Astrocyte (in vitro differentiated cells and primary cell): ENCODE results near the gene DNAAF3. TPM values are rescaled to one million over a fixed set of nuclear protein-coding genes. Genes with fewer than 3 reads are reported as not detected.
A peak's percentile ranks its signal among the peaks of the same experiment; 100 is the strongest.

Source experiments
- DNase-seq: peaks from one replicate; pipeline ENCODE4 v3.0.0-alpha.2; 2010; ENCODE audit warnings: low read depth
- FAIRE-seq: peaks from 2 replicates; lab custom pipeline; 2011; peaks lifted over from hg19 to GRCh38; lab: Jason Lieb, UNC
- H2AFZ ChIP-seq: 2 replicates; pipeline ENCODE4 v1.6.0; 2012; ENCODE audit warnings: low read depth, low read length, inconsistent platforms
- H3K27ac ChIP-seq: 2 replicates; pipeline ENCODE4 v1.5.1; 2011; ENCODE audit warnings: low read depth, low read length, inconsistent platforms
- H3K27me3 ChIP-seq: 2 replicates; pipeline ENCODE4 v1.6.0; 2011; ENCODE audit warnings: low read length, inconsistent platforms; ENCODE audit not compliant: insufficient read depth
- H3K36me3 ChIP-seq: 2 replicates; pipeline ENCODE4 v1.5.1; 2011; ENCODE audit warnings: low read length, inconsistent platforms; ENCODE audit not compliant: insufficient read depth
- H3K4me1 ChIP-seq: 2 replicates; pipeline ENCODE4 v1.5.1; 2011; ENCODE audit warnings: low read length, inconsistent platforms; ENCODE audit not compliant: insufficient read depth
- H3K4me2 ChIP-seq: 2 replicates; pipeline ENCODE4 v1.6.0; 2012; ENCODE audit warnings: low read length, inconsistent platforms
- H3K4me3 ChIP-seq: 2 replicates; pipeline ENCODE4 v1.5.1; 2011; ENCODE audit warnings: low read depth, mild to moderate bottlenecking, low read length, inconsistent platforms; ENCODE audit not compliant: insufficient read depth
- H3K79me2 ChIP-seq: 2 replicates; pipeline ENCODE4 v1.6.0; 2012; ENCODE audit warnings: mild to moderate bottlenecking, low read length, inconsistent platforms; ENCODE audit not compliant: insufficient read depth
- H3K9ac ChIP-seq: 2 replicates; pipeline ENCODE4 v1.6.0; 2012; ENCODE audit warnings: mild to moderate bottlenecking, low read length, inconsistent platforms
- H3K9me3 ChIP-seq: 2 replicates; pipeline ENCODE4 v1.5.1; 2012; ENCODE audit warnings: low read depth, mild to moderate bottlenecking, low read length, inconsistent platforms; ENCODE audit not compliant: insufficient read depth
- H4K20me1 ChIP-seq: 2 replicates; pipeline ENCODE4 v1.6.0; 2012; ENCODE audit warnings: low read length, inconsistent platforms; ENCODE audit not compliant: insufficient read depth
- H3K27ac Mint-ChIP-seq: one replicate; pipeline ENCODE4 v1.8.0; 2021; ENCODE audit warnings: mild to moderate bottlenecking, mixed read lengths; ENCODE audit not compliant: unreplicated experiment
- H3K27me3 Mint-ChIP-seq: one replicate; pipeline ENCODE4 v1.8.0; 2021; ENCODE audit warnings: low read depth, mixed read lengths; ENCODE audit not compliant: unreplicated experiment
- H3K36me3 Mint-ChIP-seq: one replicate; pipeline ENCODE4 v1.8.0; 2021; ENCODE audit warnings: low read depth, mixed read lengths; ENCODE audit not compliant: unreplicated experiment
- H3K4me1 Mint-ChIP-seq: one replicate; pipeline ENCODE4 v1.8.0; 2021; ENCODE audit warnings: low read depth, mixed read lengths; ENCODE audit not compliant: unreplicated experiment
- H3K4me3 Mint-ChIP-seq: one replicate; pipeline ENCODE4 v1.8.0; 2021; ENCODE audit warnings: mild to moderate bottlenecking, moderate library complexity, mixed read lengths; ENCODE audit not compliant: unreplicated experiment
- H3K9me3 Mint-ChIP-seq: one replicate; pipeline ENCODE4 v1.8.0; 2021; ENCODE audit warnings: mild to moderate bottlenecking, mixed read lengths; ENCODE audit not compliant: unreplicated experiment
- EZH2 ChIP-seq: IDR thresholded peaks from 2 replicates; pipeline ENCODE4 v1.6.1; 2012; ENCODE audit warnings: mild to moderate bottlenecking, low read length, inconsistent platforms; ENCODE audit not compliant: insufficient read depth
- total RNA-seq: library from RNA; stranded (reverse); gene quantifications from 2 replicates; pipeline ENCODE4 v1.2.1, GENCODE V29; 2021
- TF ChIP-seq, protein P1 (sequence below): IDR thresholded peaks from 2 replicates; pipeline ENCODE4 v1.5.1; 2011; ENCODE audit warnings: low read depth, mild to moderate bottlenecking, inconsistent platforms, low read length, moderate library complexity; ENCODE audit not compliant: insufficient read depth

Gene DNAAF3
- total RNA-seq, 1 donor from 2014 or later: 1.3 TPM

DNA sequence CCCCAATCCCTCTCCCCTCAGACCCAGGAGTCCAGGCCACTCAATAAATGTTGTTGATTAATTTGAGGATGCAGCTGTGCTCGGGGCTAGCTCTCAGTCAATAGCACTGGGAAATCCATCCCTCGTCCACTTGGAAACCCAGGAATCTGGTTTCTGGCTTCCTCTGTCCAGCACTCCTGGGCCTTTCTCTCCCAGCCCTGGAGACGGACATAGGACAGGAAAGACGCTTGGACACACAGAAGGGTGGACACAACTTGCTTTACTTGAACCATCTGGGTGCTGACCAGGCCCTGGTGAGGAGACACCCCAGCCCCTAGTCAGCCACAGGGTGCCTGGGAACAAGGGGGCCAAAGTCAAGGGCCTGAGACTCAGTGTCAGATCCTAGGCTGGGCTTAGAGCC, 8.0 kb downstream of the DNAAF3 start:
- H3K27ac ChIP-seq: no peak overlapping the region
- Mint-ChIP-seq H3K27me3 (peaks cover 33% of the 10 kb centered on the region), H3K36me3 (no peaks in the 10 kb centered on the region), H3K4me1 (peaks cover 3% of the 10 kb centered on the region), H3K27ac (no peak overlapping the region), H3K9me3 (peaks cover 2% of the 10 kb centered on the region), H3K4me3 (peak overlapping the region; percentile 20)
- H3K4me2 ChIP-seq: no peak overlapping the region
- FAIRE-seq (no peak), DNase-seq (no peak)
- no peaks in the 10 kb centered on the region for H4K20me1 ChIP-seq
- TF ChIP-seq, protein P1, sequence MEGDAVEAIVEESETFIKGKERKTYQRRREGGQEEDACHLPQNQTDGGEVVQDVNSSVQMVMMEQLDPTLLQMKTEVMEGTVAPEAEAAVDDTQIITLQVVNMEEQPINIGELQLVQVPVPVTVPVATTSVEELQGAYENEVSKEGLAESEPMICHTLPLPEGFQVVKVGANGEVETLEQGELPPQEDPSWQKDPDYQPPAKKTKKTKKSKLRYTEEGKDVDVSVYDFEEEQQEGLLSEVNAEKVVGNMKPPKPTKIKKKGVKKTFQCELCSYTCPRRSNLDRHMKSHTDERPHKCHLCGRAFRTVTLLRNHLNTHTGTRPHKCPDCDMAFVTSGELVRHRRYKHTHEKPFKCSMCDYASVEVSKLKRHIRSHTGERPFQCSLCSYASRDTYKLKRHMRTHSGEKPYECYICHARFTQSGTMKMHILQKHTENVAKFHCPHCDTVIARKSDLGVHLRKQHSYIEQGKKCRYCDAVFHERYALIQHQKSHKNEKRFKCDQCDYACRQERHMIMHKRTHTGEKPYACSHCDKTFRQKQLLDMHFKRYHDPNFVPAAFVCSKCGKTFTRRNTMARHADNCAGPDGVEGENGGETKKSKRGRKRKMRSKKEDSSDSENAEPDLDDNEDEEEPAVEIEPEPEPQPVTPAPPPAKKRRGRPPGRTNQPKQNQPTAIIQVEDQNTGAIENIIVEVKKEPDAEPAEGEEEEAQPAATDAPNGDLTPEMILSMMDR: no peak
- no peak for TF ChIP-seq EZH2
- H3K36me3 ChIP-seq: no peaks in the 10 kb centered on the region
- H3K9me3 ChIP-seq: no peaks in the 10 kb centered on the region
- H3K4me3 ChIP-seq: no peak overlapping the region
- no peak overlapping the region for H3K9ac ChIP-seq
- H2AFZ ChIP-seq: no peak overlapping the region
- H3K4me1 ChIP-seq: peaks cover 6% of the 10 kb centered on the region
- H3K79me2 ChIP-seq: no peaks in the 10 kb centered on the region
- peaks cover 16% of the 10 kb centered on the region for H3K27me3 ChIP-seq

DNA sequence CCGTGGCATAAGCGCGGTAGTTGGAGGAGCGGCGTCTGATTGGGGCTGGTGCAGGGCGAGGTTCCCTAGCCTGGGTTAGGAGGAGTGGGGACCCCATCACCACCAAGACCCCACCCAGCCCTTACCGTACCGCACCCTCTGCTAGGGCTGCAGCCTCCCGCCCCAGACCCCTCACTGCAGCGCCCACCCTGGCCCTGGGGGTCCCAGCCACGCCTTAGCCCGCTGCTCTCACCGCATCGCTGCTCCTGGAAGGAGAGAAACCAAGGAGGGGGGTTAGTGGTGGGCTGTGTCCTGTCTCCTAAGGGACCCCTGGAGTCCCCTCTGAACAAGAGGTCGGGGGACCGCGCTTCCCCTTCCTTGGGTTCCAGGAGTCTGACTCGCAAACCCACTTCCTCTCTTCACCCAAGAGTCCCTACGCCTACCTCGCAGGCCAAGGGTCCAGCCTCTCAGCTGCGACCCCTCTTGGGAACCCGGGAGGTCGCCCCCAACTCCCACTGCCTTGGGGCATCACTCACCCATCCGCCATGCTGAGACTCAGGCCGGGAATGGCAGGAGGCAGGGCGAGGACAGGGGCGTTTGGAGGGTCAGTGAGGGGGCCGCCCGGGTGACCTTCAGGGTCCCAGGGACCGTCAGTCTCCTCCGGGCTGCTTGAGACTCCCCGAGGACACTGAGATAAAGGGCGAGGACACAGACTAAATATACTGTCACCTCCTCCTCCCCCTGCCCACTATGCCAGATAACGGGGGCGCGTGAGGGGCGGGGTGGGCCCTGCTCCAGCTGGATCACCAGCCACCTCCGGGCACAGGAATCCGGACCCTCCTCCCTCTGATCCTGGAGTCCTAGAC, 9.1 kb downstream of the DNAAF3 start, which contains the start of gene TNNI3:
Gene TNNI3, minus strand, starts transcription at position 669 of the 845 bp plus-strand sequence. Its CDS starts 143 bp downstream, at position 526.
- TF ChIP-seq, protein P1: no peak
- peak; percentile 71 for TF ChIP-seq EZH2
- Mint-ChIP-seq H3K9me3 (peaks cover 2% of the 10 kb centered on the region), H3K4me3 (peak within 1 kb of the TSS; percentile 20), H3K36me3 (no peaks in the 10 kb centered on the region), H3K27ac (no peak within 1 kb of the TSS), H3K27me3 (peaks cover 33% of the 10 kb centered on the region), H3K4me1 (peaks cover 3% of the 10 kb centered on the region)
- no peaks in the 10 kb centered on the region for H4K20me1 ChIP-seq
- DNase-seq (no peak), FAIRE-seq (no peak)
- H3K9ac ChIP-seq: no peak within 1 kb of the TSS
- no peaks in the 10 kb centered on the region for H3K79me2 ChIP-seq
- no peaks in the 10 kb centered on the region for H3K36me3 ChIP-seq
- H3K27me3 ChIP-seq: peaks cover 11% of the 10 kb centered on the region
- H2AFZ ChIP-seq: no peak within 1 kb of the TSS
- H3K4me1 ChIP-seq: peaks cover 6% of the 10 kb centered on the region
- no peak within 1 kb of the TSS for H3K27ac ChIP-seq
- peak within 1 kb of the TSS; percentile 17 for H3K4me2 ChIP-seq
- no peak within 1 kb of the TSS for H3K4me3 ChIP-seq
- H3K9me3 ChIP-seq: no peaks in the 10 kb centered on the region
